Measurements from ENCODE around the gene GLIS1.

GLIS1 gene

GRCh38 chr1:53731043-53731600, 7.8 kb downstream of the GLIS1 start:
- no peak overlapping the region for H3K4me3 ChIP-seq (ENCODE audit: insufficient read depth, low read depth, low read length, poor library complexity, severe bottlenecking)
- DNase-seq: no peak
- no peaks in the 10 kb centered on the region for H3K27me3 ChIP-seq (replicated peaks; ENCODE audit: control insufficient read depth, insufficient read depth, low read length, poor library complexity, severe bottlenecking)
- no peak overlapping the region for H3K27ac ChIP-seq (ENCODE audit: insufficient read depth, low read length, poor library complexity, severe bottlenecking)
- no peaks in the 10 kb centered on the region for H3K9me3 ChIP-seq (ENCODE audit: control insufficient read depth, low read length)
- H3K36me3 ChIP-seq (ENCODE audit: control insufficient read depth, insufficient read depth, low read length): no peaks in the 10 kb centered on the region
- H3K4me1 ChIP-seq (ENCODE audit: control insufficient read depth, insufficient read depth, low read length, poor library complexity, severe bottlenecking): no peaks in the 10 kb centered on the region

GRCh38 chr1:53730224-53730865, 8.6 kb downstream of the GLIS1 start:
- DNase-seq: no peak
- Histone ChIP-seq H3K4me1 (ENCODE audit: control insufficient read depth, insufficient read depth, low read length, poor library complexity, severe bottlenecking) (no peaks in the 10 kb centered on the region), H3K36me3 (ENCODE audit: control insufficient read depth, insufficient read depth, low read length) (no peaks in the 10 kb centered on the region), H3K27me3 (replicated peaks; ENCODE audit: control insufficient read depth, insufficient read depth, low read length, poor library complexity, severe bottlenecking) (no peaks in the 10 kb centered on the region), H3K27ac (ENCODE audit: insufficient read depth, low read length, poor library complexity, severe bottlenecking) (no peak overlapping the region), H3K4me3 (ENCODE audit: insufficient read depth, low read depth, low read length, poor library complexity, severe bottlenecking) (no peak overlapping the region), H3K9me3 (ENCODE audit: control insufficient read depth, low read length) (no peaks in the 10 kb centered on the region)

- DNase-seq: no peak
- H3K4me3 ChIP-seq (ENCODE audit: insufficient read depth, low read depth, low read length, poor library complexity, severe bottlenecking): no peak overlapping the region
- H3K36me3 ChIP-seq (ENCODE audit: control insufficient read depth, insufficient read depth, low read length): no peaks in the 10 kb centered on the region
- H3K27me3 ChIP-seq (replicated peaks; ENCODE audit: control insufficient read depth, insufficient read depth, low read length, poor library complexity, severe bottlenecking): no peaks in the 10 kb centered on the region
- no peaks in the 10 kb centered on the region for H3K4me1 ChIP-seq (ENCODE audit: control insufficient read depth, insufficient read depth, low read length, poor library complexity, severe bottlenecking)
- no peak overlapping the region for H3K27ac ChIP-seq (ENCODE audit: insufficient read depth, low read length, poor library complexity, severe bottlenecking)
- no peaks in the 10 kb centered on the region for H3K9me3 ChIP-seq (ENCODE audit: control insufficient read depth, low read length)
Observed at GRCh38 chr1:53729456-53730223, 9.3 kb downstream of the GLIS1 start.

- Histone ChIP-seq H3K27ac (ENCODE audit: insufficient read depth, low read length, poor library complexity, severe bottlenecking) (no peak overlapping the region), H3K4me3 (ENCODE audit: insufficient read depth, low read depth, low read length, poor library complexity, severe bottlenecking) (no peak overlapping the region), H3K9me3 (ENCODE audit: control insufficient read depth, low read length) (no peaks in the 10 kb centered on the region), H3K36me3 (ENCODE audit: control insufficient read depth, insufficient read depth, low read length) (no peaks in the 10 kb centered on the region), H3K27me3 (replicated peaks; ENCODE audit: control insufficient read depth, insufficient read depth, low read length, poor library complexity, severe bottlenecking) (no peaks in the 10 kb centered on the region), H3K4me1 (ENCODE audit: control insufficient read depth, insufficient read depth, low read length, poor library complexity, severe bottlenecking) (no peaks in the 10 kb centered on the region)
- no peak for DNase-seq
Observed at GRCh38 chr1:53728702-53729455, 10.1 kb downstream of the GLIS1 start.

GRCh38 chr1:53728196-53728595, 10.8 kb downstream of the GLIS1 start:
- no peaks in the 10 kb centered on the region for H3K27me3 ChIP-seq (replicated peaks; ENCODE audit: control insufficient read depth, insufficient read depth, low read length, poor library complexity, severe bottlenecking)
- H3K4me3 ChIP-seq (ENCODE audit: insufficient read depth, low read depth, low read length, poor library complexity, severe bottlenecking): no peak overlapping the region
- DNase-seq: no peak
- H3K9me3 ChIP-seq (ENCODE audit: control insufficient read depth, low read length): no peaks in the 10 kb centered on the region
- H3K27ac ChIP-seq (ENCODE audit: insufficient read depth, low read length, poor library complexity, severe bottlenecking): no peak overlapping the region
- H3K4me1 ChIP-seq (ENCODE audit: control insufficient read depth, insufficient read depth, low read length, poor library complexity, severe bottlenecking): no peaks in the 10 kb centered on the region
- H3K36me3 ChIP-seq (ENCODE audit: control insufficient read depth, insufficient read depth, low read length): no peaks in the 10 kb centered on the region

- no peak for DNase-seq
- Histone ChIP-seq H3K27ac (ENCODE audit: insufficient read depth, low read length, poor library complexity, severe bottlenecking) (no peak overlapping the region), H3K36me3 (ENCODE audit: control insufficient read depth, insufficient read depth, low read length) (no peaks in the 10 kb centered on the region), H3K4me3 (ENCODE audit: insufficient read depth, low read depth, low read length, poor library complexity, severe bottlenecking) (no peak overlapping the region), H3K4me1 (ENCODE audit: control insufficient read depth, insufficient read depth, low read length, poor library complexity, severe bottlenecking) (no peaks in the 10 kb centered on the region), H3K9me3 (ENCODE audit: control insufficient read depth, low read length) (no peaks in the 10 kb centered on the region), H3K27me3 (replicated peaks; ENCODE audit: control insufficient read depth, insufficient read depth, low read length, poor library complexity, severe bottlenecking) (no peaks in the 10 kb centered on the region)
Observed at GRCh38 chr1:53727461-53728092, 11.4 kb downstream of the GLIS1 start.

GRCh38 chr1:53726009-53726600, 12.9 kb downstream of the GLIS1 start:
- Histone ChIP-seq H3K27me3 (replicated peaks; ENCODE audit: control insufficient read depth, insufficient read depth, low read length, poor library complexity, severe bottlenecking) (no peaks in the 10 kb centered on the region), H3K9me3 (ENCODE audit: control insufficient read depth, low read length) (no peaks in the 10 kb centered on the region), H3K4me1 (ENCODE audit: control insufficient read depth, insufficient read depth, low read length, poor library complexity, severe bottlenecking) (no peaks in the 10 kb centered on the region), H3K4me3 (ENCODE audit: insufficient read depth, low read depth, low read length, poor library complexity, severe bottlenecking) (no peak overlapping the region), H3K36me3 (ENCODE audit: control insufficient read depth, insufficient read depth, low read length) (no peaks in the 10 kb centered on the region), H3K27ac (ENCODE audit: insufficient read depth, low read length, poor library complexity, severe bottlenecking) (no peak overlapping the region)
- DNase-seq: no peak

- no peaks in the 10 kb centered on the region for H3K36me3 ChIP-seq (ENCODE audit: control insufficient read depth, insufficient read depth, low read length)
- H3K9me3 ChIP-seq (ENCODE audit: control insufficient read depth, low read length): no peaks in the 10 kb centered on the region
- no peak overlapping the region for H3K27ac ChIP-seq (ENCODE audit: insufficient read depth, low read length, poor library complexity, severe bottlenecking)
- H3K27me3 ChIP-seq (replicated peaks; ENCODE audit: control insufficient read depth, insufficient read depth, low read length, poor library complexity, severe bottlenecking): no peaks in the 10 kb centered on the region
- H3K4me3 ChIP-seq (ENCODE audit: insufficient read depth, low read depth, low read length, poor library complexity, severe bottlenecking): no peak overlapping the region
- no peaks in the 10 kb centered on the region for H3K4me1 ChIP-seq (ENCODE audit: control insufficient read depth, insufficient read depth, low read length, poor library complexity, severe bottlenecking)
- no peak for DNase-seq
Observed at GRCh38 chr1:53725238-53725689, 13.7 kb downstream of the GLIS1 start.

GRCh38 chr1:53722025-53722424, 16.9 kb downstream of the GLIS1 start:
- Histone ChIP-seq H3K27me3 (replicated peaks; ENCODE audit: control insufficient read depth, insufficient read depth, low read length, poor library complexity, severe bottlenecking) (no peaks in the 10 kb centered on the region), H3K27ac (ENCODE audit: insufficient read depth, low read length, poor library complexity, severe bottlenecking) (no peak overlapping the region), H3K4me3 (ENCODE audit: insufficient read depth, low read depth, low read length, poor library complexity, severe bottlenecking) (no peak overlapping the region), H3K9me3 (ENCODE audit: control insufficient read depth, low read length) (no peaks in the 10 kb centered on the region), H3K4me1 (ENCODE audit: control insufficient read depth, insufficient read depth, low read length, poor library complexity, severe bottlenecking) (no peaks in the 10 kb centered on the region), H3K36me3 (ENCODE audit: control insufficient read depth, insufficient read depth, low read length) (no peaks in the 10 kb centered on the region)
- no peak for DNase-seq

Measured in effector memory CD4-positive, alpha-beta T cell (primary cell).